ENCODE data around the gene PRPF39. TPM values are rescaled to one million over a fixed set of nuclear protein-coding genes. Genes with fewer than 3 reads are reported as not detected.

The PRPF39 gene
- total and polyA plus RNA-seq, 2 of the 13 experiments (the other 11 are each of a cell fraction or from before 2014, with no cell fraction given) = 44.2 to 65.0 TPM

DNA sequence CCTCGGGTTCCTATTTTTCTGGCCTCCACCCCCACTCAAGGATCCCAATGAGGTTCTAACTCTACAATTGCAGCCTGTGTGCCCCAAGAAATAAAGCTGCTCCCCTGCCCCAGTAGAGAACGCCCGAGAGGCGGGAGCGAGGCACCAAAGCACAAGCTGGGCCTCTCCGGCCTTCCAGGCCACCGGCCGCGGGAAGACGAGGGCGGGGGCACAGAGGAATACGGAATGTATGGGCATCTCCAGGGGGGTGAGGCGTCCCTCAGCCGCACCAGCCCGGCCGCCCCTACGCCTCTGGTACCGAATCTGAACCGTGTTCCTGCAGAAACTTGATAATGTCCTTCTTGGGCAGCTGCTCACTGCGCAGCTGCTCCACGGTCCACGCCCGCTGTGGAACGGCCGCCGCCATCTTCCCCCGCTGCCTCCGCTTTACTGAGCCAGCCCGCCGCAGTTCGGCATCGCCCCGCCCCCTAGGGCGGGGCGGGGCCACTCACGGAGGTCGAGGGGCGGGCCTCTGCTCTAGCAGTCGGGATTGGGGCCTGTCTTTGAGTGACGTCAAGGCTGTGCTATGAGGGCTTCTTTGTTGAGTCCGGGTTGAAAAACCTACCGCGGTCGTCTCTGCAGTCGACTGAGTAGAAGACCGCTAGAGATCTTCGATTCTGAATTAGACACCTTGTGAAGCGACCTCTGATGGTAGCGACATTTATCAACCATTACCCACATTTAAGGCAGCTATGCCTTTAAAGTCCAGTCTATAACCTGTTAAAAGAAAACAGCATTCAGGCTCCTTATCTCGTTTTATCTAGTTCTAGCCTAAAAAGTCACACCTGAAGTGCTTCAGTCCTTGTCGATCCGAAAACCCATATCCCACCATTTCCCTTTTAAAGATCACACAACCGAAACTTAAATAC, 50.4 kb downstream of the PRPF39 start, which contains the start of gene FKBP3 (continued):
- TF ChIP-seq, protein P1, sequence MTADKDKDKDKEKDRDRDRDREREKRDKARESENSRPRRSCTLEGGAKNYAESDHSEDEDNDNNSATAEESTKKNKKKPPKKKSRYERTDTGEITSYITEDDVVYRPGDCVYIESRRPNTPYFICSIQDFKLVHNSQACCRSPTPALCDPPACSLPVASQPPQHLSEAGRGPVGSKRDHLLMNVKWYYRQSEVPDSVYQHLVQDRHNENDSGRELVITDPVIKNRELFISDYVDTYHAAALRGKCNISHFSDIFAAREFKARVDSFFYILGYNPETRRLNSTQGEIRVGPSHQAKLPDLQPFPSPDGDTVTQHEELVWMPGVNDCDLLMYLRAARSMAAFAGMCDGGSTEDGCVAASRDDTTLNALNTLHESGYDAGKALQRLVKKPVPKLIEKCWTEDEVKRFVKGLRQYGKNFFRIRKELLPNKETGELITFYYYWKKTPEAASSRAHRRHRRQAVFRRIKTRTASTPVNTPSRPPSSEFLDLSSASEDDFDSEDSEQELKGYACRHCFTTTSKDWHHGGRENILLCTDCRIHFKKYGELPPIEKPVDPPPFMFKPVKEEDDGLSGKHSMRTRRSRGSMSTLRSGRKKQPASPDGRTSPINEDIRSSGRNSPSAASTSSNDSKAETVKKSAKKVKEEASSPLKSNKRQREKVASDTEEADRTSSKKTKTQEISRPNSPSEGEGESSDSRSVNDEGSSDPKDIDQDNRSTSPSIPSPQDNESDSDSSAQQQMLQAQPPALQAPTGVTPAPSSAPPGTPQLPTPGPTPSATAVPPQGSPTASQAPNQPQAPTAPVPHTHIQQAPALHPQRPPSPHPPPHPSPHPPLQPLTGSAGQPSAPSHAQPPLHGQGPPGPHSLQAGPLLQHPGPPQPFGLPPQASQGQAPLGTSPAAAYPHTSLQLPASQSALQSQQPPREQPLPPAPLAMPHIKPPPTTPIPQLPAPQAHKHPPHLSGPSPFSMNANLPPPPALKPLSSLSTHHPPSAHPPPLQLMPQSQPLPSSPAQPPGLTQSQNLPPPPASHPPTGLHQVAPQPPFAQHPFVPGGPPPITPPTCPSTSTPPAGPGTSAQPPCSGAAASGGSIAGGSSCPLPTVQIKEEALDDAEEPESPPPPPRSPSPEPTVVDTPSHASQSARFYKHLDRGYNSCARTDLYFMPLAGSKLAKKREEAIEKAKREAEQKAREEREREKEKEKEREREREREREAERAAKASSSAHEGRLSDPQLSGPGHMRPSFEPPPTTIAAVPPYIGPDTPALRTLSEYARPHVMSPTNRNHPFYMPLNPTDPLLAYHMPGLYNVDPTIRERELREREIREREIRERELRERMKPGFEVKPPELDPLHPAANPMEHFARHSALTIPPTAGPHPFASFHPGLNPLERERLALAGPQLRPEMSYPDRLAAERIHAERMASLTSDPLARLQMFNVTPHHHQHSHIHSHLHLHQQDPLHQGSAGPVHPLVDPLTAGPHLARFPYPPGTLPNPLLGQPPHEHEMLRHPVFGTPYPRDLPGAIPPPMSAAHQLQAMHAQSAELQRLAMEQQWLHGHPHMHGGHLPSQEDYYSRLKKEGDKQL (CRISPR knock-in tag; IDR thresholded peaks at IDR 0.05; ENCODE audit: low read depth) = no peak
- TF ChIP-seq HOXA3 (CRISPR knock-in tag; IDR thresholded peaks at IDR 0.05) = peak; percentile 78
- peak; percentile 40 for TF ChIP-seq TBL1XR1 (IDR thresholded peaks at IDR 0.05; ENCODE audit: borderline replicate concordance, low read length, partially characterized antibody)
- no peak for TF ChIP-seq RFXAP (CRISPR knock-in tag; IDR thresholded peaks at IDR 0.05; ENCODE audit: borderline replicate concordance)
- TF ChIP-seq NR2F2 (IDR thresholded peaks at IDR 0.05; ENCODE audit: borderline replicate concordance, low read depth) = 0 out of 2 replicates have a peak, but pooled peaks have one; percentile 34
- TF ChIP-seq SALL1 (CRISPR knock-in tag; IDR thresholded peaks at IDR 0.05) = peak; percentile 76
- TF ChIP-seq ZNF547 (CRISPR knock-in tag; IDR thresholded peaks at IDR 0.05) = peak; percentile 61; the same call in 1 of the 2 replicates
- TF ChIP-seq KLF6 (CRISPR knock-in tag; IDR thresholded peaks at IDR 0.05) = 0 out of 2 replicates have a peak, but pooled peaks have one; percentile 63
- TF ChIP-seq ZNF557 (CRISPR knock-in tag; IDR thresholded peaks at IDR 0.05) = no peak
- peak; percentile 77; the same call in 1 of the 2 replicates for TF ChIP-seq ZNF451 (CRISPR knock-in tag; IDR thresholded peaks at IDR 0.05)
- TF ChIP-seq AGO2 (optimal IDR thresholded peaks at IDR 0.05; ENCODE audit: low read depth, low read length) = peak; percentile 56
- TF ChIP-seq SOX13 (IDR thresholded peaks at IDR 0.05) = no peak
- TF ChIP-seq SOX13 (CRISPR knock-in tag; conservative IDR thresholded peaks at IDR 0.05 in 1 of 2, IDR thresholded peaks at IDR 0.05 in 1 of 2) = 0 out of 4 replicates have a peak, but pooled peaks of 1 of the 2 experiments have one; percentile 5
- TF ChIP-seq ZBTB7B (CRISPR knock-in tag; IDR thresholded peaks at IDR 0.05) = peak; percentile 35; the same call in 1 of the 2 replicates
- TF ChIP-seq ZNF180 (CRISPR knock-in tag; IDR thresholded peaks at IDR 0.05; ENCODE audit: borderline replicate concordance, low read depth) = no peak
- TF ChIP-seq, protein P2, sequence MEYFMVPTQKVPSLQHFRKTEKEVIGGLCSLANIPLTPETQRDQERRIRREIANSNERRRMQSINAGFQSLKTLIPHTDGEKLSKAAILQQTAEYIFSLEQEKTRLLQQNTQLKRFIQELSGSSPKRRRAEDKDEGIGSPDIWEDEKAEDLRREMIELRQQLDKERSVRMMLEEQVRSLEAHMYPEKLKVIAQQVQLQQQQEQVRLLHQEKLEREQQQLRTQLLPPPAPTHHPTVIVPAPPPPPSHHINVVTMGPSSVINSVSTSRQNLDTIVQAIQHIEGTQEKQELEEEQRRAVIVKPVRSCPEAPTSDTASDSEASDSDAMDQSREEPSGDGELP (IDR thresholded peaks at IDR 0.05; ENCODE audit: borderline replicate concordance, low read depth) = peak; percentile 20; the same call in 1 of the 2 replicates
- no peak for TF ChIP-seq PAWR (CRISPR knock-in tag; IDR thresholded peaks at IDR 0.05; ENCODE audit: borderline replicate concordance)
- TF ChIP-seq SMAD3 (CRISPR knock-in tag; IDR thresholded peaks at IDR 0.05) = no peak
- TF ChIP-seq HES4 (CRISPR knock-in tag; IDR thresholded peaks at IDR 0.05; ENCODE audit: borderline replicate concordance) = peak; percentile 57; the same call in 1 of the 2 replicates
- no peak for TF ChIP-seq SMAD9 (CRISPR knock-in tag; IDR thresholded peaks at IDR 0.05)
- TF ChIP-seq ZBTB7A (CRISPR knock-in tag; IDR thresholded peaks at IDR 0.05) = no peak
- TF ChIP-seq, protein P3, sequence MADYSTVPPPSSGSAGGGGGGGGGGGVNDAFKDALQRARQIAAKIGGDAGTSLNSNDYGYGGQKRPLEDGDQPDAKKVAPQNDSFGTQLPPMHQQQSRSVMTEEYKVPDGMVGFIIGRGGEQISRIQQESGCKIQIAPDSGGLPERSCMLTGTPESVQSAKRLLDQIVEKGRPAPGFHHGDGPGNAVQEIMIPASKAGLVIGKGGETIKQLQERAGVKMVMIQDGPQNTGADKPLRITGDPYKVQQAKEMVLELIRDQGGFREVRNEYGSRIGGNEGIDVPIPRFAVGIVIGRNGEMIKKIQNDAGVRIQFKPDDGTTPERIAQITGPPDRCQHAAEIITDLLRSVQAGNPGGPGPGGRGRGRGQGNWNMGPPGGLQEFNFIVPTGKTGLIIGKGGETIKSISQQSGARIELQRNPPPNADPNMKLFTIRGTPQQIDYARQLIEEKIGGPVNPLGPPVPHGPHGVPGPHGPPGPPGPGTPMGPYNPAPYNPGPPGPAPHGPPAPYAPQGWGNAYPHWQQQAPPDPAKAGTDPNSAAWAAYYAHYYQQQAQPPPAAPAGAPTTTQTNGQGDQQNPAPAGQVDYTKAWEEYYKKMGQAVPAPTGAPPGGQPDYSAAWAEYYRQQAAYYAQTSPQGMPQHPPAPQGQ (CRISPR knock-in tag; IDR thresholded peaks at IDR 0.05; ENCODE audit: borderline replicate concordance) = no peak

All from HepG2 (cell line).